HL-60/S4 treated with retinoic acid at 250 ng/mL for 4 days and 3 days (cell line): ENCODE measurements around the gene OGDH.

Experiments
- in situ Hi-C: fragments of 300-500 bp; cut with MboI; formaldehyde crosslinking; loops from 2 replicates; pipeline ENCODE4 v1.7.0; 2022; ENCODE audit warnings: low sequenced_read_pairs

OGDH gene

DNA sequence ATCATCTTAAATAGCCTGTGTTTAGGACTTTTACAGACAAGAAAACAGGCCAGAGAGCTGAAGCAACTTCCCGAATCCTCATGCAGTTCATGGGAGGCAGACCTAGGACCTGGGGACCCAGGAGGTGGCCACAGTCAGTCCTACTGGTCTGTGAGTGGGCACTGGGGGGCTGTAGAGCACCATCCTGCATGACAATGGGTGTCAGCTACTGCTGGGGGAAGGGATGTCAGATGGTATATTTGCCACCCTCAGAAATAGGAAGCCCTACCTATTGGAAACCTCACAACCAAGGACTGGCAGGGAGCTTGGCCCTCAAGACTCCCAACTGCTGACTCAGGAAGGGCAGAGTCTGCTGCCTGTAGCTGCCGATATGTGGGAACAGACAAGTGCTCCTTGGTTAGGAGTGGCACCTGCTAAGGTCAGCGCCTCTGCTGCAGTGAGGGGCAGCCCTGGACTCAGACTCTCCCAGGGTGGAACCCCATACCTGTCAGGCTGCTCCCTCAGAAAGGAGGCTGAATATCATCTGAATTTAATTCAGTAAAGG is 29.7 kb downstream of the OGDH start:
- in situ Hi-C loops = no loop called here

DNA sequence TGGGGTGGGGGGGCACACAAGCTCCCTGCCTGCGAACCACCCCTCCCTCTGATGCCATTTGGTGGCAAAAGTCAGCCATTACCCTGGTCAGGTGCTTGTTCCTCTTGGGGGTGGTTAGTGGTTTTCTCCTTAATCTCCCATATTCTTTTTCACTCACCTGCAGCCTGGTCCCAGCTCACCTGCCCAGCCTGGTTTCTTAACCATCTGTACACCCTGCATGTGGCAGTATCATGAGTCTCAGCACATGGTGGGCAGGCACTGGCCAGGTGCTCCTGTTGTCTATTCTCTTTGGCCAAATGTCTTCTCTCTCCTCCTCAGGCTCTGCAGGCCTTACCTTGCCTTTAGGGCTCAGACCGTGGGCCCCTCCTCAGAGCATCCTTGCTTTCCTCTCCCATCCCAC is 30.5 kb downstream of the OGDH start:
- in situ Hi-C loops = no loop called here

DNA sequence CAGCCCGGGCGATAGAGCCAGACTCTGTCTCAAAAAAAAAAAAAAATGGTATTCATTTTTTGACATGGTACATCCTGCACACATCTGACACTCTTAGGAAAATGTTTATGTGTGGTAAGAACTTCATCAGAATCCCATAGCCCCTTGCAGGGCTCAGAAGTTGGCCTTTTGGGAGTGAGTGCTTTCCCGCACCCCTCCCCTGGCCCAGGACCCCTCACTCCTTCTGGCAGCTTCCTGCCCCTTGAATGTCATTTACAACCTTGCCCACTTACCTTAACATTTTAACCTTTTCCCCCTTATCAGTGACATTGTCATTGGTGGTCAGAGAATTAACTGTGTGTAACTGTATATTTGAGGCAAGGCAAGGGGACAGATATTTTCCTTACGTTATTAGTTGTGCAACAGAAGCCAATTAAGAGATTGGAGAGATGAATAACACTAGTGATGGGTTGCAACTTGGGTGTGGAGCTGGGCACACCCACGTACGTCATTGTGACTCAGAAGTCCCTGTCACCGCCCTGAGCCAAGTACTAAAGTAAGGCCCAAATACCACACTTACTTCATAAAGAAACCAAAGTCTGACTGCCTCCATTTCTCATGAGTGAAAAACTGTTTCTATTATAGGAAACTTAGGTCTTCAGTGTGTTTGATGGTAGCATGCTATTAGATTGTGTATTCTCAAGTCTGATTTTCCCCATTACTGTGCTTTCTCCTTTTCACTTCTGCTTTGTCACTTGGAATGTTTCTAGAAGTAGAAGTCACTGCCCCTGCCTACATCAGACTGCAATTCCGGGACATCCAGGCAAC is 31.6 kb downstream of the OGDH start:
- in situ Hi-C loops = no loop called here

DNA sequence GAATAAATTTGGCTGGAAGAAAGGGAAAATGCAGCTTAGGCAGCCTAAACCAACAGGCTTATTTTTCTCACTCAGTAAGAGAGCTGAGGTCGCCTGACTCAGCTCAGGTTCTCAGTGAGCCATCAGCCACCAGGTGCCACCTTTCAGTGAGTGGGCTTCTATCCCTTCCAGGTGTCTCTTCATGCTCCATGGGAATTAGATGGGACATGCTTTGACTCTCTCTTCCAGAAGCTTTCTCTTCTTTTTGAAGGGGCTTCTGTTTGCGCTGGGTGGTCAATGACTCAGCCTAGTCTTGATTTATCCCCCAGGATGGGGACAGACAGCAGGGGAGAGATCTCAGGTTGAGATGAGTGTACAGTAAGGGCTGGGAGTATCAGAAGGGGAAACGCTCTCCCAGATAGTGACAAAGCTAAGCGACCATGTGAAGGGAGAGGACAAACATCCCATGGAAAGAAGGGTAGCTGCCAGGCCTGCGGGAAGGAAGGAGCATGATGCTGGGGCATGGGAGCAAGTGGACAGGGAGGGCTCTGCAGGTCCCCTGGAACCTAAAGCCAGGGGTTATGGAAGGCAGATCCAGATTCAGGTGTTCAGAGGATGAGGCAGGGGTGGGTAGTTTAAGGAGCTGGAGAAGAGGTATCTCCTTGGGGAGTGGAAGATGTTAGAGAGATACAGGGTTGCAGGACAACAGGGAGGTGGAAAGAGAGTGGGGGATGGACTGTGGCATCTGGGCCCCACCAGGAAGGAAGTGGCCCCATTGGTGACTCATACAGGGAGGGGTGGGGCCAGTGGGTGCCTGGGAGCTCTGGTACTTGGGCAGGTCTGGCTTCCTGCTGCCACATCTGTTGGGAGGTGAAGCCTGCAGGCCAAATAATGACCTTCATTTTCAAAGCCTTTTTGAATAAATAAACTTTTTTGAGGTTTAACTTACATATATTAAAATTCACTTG is 32.5 kb downstream of the OGDH start:
- in situ Hi-C loops = no loop called here

DNA sequence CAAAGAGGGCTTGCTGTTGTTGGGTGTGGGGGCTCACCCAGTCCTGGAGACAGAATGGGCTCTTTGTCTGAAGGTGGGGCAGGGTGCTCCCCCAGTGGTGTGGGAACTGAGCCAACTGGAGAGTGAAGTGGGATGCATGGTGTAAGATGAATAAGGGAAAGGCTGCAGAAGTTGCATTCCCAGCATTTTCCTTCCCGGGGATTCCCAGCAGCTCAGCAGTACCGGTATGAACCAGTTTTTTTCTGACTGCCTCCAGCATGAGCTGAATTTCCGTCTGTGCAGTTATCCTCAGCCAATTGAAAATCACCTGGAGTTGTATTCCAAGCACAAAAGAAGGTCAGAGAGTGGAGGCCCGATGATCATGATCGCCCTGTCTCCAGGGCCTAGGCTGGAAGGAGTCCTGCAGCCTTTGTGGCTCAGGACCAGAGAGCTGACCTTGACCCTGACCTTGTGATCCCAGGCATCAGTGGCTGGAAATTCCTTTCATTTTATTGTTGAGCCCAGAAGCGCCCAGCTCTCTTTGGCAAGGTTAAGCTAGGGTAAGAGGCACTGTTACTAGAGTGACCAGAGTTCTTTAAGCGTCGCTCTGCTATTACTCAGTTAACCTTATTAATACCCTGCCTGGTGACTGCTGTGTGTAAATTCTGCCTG is 33.4 kb downstream of the OGDH start:
- in situ Hi-C loops = no loop called here

DNA sequence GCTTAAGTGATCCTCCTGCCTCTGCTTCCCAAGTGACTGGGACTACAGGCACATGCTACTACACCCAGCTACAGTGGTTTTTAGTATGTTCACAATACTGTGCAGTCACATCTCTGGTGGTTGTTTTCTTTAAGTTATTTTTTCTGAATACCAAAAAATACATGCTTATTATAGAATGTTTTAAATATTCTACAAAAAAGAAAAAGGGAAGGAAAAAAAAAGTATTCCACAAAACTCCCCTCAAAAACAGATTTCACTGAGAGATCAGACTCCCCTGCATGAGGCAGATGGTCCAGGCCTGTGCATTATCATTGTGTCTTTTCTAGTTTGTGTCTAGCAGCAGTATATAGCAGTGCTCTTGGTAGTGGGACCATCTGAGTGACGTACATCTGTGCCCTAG is 36.8 kb downstream of the OGDH start:
- in situ Hi-C loops = no loop called here

DNA sequence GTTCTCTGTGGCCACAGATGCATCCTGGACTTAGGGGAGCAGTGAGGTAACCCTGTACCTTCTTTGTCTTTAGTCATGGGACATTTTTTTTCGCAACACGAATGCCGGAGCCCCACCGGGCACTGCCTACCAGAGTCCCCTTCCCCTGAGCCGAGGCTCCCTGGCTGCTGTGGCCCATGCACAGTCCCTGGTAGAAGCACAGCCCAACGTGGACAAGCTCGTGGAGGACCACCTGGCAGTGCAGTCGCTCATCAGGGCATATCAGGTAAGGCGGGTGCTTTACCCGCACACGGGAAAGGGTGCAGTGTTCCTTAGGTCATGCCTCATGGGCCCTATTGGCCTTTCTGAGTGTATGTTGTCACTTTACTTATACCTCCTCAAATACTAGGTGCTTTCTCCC is 38.8 kb downstream of the OGDH start:
- in situ Hi-C loops = no loop called here

DNA sequence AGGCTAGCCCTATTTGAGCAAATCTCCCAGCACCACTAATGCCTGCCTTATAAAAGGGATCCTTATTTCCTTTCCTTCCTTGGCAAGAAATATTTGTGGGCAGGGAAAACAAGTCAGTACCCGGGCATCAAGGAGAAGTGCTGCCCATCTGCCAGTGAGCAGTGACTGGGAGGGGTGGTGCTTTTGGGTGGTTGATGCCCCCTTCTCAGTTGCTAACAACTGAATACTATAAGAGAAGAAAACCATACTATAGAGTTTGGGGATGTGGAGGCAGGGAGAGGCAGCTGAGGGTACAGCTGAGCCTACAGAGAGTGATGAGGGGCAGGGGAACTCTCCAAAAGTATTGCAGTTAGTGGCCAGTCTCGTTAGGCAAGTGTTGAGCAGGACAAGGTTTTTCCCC is 39.3 kb downstream of the OGDH start:
- in situ Hi-C loops = no loop called here

DNA sequence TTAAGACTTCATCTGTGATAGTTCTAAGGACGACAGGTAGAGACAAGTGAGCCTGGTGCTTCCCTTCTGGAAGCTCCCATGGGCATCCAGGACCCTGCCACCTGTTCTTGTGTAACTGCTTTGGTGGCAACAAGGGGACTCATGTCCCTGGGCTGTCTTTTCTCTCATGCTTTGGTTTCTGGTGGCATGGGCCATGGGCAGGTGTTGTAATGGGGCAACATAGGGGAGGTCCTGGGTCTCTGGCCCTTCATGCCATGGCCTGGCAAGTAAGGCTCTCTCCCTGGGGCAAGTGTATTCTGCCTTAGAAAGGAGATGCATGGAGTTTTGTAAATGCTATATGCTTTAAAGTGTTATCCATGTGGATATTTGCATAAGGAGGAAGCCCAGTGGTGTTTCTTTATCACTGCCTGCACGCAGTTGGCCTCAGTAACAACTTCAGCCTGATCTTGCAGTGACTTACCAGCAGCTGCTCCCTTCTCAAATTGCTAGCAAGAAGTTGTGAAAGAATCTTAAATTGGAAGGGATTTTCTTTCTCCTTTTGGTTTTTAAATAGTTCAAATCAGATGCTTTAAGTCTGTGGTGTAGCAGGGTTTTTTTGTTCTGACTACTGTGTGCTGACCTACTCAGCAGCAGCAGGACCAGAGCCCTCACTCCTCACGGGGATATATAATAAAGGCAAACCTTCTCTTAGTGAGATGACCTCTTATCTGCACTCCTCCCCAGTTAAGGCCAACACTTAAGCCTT is 39.9 kb downstream of the OGDH start:
- in situ Hi-C loops = no loop called here

DNA sequence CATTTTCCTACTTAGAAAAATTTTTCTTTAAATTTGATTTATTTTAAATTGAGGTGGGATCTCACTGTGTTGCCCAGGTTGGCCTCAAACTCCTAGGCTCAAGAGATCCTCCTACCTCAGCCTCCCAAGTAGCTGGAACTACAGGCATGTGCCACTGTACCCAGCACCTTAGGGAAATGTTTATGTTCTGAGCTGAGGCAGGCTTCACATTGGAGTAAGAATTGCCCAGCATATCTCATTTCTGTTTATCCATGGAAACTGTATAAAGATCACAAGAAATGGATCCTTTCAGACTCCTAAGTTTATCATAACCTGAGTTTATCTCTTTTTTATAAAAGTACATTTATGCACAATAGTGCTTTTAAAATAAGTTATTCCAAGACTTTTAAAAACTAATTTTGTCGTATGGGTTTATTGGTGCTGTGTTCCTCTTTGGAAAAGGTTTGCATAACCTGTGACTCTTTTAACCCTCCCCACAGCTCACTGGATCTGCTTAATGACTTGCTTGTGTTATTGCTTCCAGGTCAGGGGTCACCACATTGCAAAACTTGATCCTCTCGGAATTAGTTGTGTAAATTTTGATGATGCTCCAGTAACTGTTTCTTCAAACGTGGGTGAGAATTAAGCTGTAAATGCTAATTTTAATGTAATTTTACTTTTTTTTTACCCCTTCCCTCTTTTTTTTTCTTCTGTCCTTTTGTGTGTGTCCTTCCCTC is 40.7 kb downstream of the OGDH start:
- in situ Hi-C loops = no loop called here

DNA sequence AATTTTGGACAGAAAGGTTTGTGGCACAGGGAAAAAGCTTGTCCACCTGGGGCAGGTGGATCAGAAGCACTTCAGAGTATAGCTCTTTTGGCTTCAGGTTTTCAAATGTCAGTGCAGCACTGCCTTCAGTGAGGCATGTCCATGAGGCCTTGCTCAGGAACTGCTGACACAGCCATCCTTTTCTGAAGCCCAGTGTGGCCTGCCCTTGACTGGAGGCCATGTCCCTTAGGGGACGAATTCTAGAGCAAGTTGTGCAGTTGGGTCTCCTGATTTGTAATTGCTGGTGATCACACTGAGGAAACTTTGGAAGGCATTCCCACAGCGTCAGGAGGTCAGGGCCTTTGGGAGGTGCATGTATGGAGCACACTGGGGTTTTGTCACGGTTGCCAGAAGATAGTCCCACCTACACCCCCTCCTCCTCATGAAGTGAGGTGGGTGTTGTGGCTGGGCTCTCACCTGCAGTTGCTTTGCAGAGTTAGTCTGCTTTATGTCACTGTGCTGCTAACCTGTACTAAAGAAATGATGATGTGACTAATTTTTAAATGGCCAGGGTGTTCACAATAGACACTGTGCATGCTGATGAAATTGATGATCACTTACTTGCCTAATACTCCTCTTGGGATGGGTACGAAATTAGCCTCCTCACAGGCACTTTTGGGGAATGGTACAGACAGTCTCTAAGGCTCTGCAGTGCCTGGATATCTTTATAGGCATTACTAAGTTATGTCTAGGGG is 41.7 kb downstream of the OGDH start:
- in situ Hi-C loops = no loop called here

DNA sequence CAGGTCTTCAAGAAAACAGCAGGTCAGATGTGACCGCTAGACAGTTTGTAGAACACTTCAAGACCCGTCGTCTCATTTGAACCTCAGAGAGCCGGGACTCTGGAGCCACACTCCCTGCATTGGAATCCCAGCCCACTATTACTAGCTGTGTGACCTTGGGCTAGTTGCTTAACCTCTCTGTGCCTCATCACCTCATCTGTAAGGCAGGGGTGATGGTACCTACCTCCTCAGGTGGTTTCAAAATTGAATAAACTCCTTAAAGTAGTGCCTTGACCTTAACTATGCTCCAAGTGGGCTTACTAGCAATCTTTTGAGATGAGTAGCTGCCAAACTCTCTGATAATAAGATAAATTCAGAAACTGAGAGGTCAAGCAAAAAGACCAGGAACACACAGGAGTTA is 43.8 kb downstream of the OGDH start:
- in situ Hi-C loops = no loop called here

DNA sequence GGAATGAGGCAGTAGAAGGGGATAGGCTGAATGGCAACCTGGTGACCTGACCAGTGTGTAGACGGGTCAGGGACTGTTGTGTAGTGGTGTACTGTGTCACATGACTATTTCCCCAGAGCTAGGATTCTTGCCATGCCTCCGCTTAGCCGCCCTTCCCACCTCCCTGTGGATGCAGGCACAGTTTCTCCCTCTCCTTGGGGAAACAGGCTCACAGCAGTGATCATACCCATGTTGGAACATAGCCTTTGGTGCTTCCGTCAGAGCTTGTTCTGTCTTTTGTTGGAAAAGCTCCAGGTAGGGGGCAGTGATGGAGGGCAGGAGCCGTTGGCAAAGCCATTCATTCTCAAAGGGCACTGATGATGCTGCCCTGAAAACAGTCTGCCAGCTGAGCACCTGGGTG is 44.3 kb downstream of the OGDH start:
- in situ Hi-C loops = no loop called here

DNA sequence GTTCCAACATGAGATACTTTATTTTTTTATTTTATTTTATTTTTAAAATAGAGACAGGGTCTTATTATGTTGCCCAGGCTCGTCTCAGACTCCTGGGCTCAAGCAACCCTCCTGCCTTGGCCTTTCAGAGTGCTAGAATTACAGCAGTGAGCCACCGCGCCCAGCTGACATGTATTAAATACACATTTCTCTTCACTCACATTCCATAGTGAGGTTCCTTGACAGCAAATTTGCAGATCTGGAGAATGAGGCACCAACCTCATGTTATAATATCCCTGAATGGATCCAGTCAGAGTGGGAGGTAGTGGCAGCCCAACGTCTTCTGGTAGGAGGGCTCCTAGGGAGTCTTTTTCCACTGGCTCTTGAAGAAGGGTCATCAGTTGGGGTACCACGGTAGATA is 46.1 kb downstream of the OGDH start:
- in situ Hi-C loops = no loop called here

DNA sequence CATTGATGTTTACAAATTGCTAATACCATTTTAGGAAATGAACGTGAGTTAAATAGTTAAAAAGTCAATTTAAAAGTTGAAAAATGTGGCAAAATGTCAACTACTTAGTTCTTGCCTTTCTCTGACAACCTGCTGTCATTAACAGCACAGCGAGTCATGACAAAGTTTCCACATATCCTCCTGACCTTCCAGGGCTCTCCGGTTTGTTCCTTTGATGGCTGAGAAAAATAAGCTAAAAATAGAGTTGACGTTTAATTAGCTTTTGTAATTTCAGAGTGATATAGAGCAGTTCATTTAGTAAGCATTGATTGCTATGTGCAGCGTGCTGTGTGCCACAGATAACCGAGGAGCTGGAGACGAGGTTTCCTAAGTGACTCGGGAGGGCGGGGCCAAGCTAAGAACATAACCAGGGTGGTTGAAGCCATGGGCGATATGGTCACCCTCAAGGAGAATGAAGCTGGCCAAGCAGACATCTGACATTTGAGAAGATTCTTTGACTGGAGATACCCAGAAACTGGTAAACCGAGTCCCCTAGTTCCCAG is 47.9 kb downstream of the OGDH start:
- in situ Hi-C loops = no loop called here

DNA sequence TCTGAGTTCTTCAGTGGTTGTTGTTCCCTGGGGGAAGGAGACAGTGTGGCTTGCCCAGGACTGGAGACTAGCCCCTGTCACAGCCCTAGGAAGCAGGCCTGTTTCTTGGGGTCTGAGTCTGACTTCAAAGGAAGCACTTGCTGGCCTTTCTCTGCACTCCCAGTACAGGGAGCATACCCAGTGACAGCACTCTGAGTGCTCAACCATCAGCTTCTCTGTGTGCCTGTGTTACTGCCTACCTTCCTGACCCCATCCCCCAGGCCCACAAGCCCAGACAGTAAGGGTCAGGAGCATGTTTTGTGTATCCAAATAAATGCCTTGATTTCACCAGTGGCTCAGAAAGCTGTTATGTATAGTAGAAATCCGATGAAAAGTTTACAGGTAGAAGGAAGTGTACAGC is 48.9 kb downstream of the OGDH start:
- in situ Hi-C loops = no loop called here

DNA sequence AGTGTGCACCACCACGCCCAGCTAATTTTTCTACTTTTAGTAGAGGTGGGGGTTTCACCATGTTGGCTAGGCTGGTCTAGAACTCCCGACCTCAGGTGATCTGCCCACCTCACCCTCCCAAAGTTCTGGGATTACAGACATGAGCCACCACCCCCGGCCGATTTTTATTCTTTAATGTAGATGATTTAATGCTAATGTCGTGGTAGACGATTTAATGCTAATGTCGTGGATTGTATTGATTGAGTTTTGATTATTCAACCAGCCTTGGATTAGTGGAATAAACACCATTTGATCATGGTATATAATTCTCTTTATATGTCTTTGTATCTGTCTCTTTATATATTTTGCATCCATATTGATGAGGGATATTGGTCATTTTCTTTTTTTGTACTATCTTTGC is 52.6 kb downstream of the OGDH start:
- in situ Hi-C loops = no loop called here

DNA sequence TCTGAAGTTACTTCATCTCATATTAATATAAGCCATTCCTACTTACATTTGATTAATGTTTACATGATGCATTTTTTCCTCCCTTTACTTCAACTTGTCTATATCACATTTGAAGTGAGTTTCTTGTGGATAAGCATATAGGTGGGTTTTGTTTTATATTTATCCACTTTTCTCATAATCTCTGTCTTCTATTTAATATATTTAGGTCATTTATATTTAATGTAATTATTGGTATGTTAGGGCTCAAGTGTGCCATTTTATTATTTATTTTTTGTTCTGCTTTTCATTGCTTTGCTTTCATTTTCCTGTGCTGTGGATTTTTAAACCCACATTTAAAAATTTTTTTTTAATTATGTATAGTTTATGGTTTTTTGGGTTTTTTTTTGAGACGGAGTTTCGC is 54.8 kb downstream of the OGDH start:
- in situ Hi-C loops = no loop called here
